Stimulated activated CD8-positive, alpha-beta memory T cell treated with anti-CD3 and anti-CD28 coated beads, Interleukin-12 subunit alpha, Interleukin-12 subunit beta, amount 100 ng/mL, for 4 hours (primary cell): ENCODE results near the gene RPS6KB2.
"Not testable (repeated sequence)": the region's sequence is repeated elsewhere in the genome, so short reads cannot be mapped to it uniquely, and the experiment has no call there.

ENCODE experiments used
- DNase-seq: peaks from one replicate; pipeline ENCODE4 v3.0.0-alpha.2; 2020; ENCODE audit warnings: low read depth

Gene RPS6KB2

GRCh38 chr11:67410984-67411784, 17.1 kb upstream of the RPS6KB2 start:
- DNase-seq: no peak

GRCh38 chr11:67411785-67412152, 16.5 kb upstream of the RPS6KB2 start:
- DNase-seq: no peak

GRCh38 chr11:67412495-67413179, 15.7 kb upstream of the RPS6KB2 start:
- no peak for DNase-seq

DNA sequence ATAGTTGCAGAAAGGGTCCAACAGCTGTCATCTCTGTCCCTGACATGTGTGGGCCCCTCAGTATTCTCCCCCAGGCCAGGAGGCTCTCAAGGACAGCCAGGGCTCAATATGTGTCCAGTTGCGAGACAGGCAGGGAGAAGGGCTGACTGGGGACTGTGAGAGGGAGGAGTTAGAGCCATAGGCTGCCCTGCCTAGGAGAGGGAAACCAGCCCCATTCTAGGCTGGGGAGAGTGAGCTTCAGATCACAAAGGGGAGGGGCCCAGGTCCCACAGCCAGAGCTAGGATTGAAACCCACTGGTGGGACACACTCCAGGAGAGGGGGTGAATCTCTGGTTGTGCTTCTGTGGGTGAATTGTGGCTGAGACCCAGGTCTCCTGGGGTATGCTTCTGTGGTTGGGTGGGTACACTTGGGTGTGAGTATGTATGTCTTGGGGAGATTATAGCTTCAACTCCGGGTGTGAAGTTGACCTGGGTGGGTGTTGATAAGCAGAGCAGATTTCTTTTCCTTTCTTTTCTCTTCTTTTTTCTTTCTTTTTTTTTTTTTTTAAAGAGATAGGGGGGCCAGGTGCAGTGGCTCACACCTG, 14.9 kb upstream of the RPS6KB2 start:
- DNase-seq: no peak

GRCh38 chr11:67415501-67416304, 12.6 kb upstream of the RPS6KB2 start, which contains the start of gene CARNS1:
CARNS1 (plus strand) TSS chr11:67415678; CDS start chr11:67416200, 522 bp downstream.
- no peak for DNase-seq

DNA sequence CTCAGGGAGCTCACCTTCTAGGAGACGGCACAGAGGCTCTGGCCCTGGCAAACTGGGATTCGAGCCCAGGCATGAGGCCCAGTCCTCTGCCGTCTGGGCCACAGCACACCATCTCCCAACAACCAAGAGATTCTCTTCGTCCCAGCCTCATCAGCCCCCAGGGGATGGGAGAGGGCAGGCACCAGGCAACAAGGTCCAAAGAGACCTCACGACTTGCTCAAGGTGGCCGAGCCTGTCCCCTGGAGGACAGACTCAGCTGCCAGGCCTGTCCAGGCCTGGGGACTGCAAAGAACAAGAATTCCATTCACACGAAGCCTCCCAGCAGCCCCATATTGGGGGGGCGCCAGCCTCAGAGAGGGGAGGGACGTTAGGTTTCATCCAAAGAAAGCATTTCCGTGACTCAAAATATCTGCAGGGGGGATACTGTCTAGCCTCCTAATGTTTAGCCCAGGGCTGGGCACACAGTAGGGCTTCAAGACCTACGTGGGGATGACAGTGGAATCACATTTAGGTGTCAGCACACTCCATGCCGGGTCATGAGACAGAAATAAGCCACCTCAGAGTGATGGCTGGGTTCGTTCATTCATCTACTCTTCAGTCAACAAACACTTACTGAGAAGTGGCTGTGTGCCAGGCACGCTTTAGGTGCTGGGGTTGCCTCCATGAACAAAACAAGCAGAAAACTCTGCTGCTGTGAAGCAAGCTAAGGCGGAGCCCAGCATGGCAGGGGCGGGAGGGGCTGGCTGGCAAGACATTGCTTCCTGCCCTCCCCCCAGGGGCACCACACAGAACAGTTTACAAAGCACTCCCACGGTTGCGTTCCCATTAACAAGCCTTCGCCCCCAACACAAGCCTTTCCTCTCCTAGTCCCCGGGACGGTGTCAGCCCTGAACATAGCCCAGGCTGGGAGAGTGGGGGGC, 11.6 kb upstream of the RPS6KB2 start:
- peak; percentile 60 for DNase-seq

DNA sequence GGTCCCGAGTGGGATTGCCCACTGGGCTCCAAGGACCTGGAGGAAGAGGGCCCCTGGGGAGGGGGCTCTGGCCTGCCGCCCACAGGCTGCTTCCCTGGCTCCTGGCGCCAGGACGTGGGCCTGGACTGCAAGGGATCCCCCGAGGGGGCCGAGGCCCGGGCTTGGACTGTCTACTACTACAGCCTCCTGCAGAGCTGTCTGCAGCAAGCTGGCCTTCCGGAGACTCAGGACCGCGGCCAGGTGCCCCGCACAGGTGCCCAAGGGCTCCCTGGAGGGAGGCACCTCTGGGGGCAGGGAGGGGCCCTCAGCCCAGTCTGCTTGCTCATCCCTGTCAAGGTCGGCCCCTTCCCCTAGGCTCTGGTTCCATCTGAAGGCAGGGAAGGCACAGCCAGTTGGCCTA, 10.9 kb upstream of the RPS6KB2 start:
- no peak for DNase-seq

GRCh38 chr11:67418476-67419281, 9.6 kb upstream of the RPS6KB2 start:
- DNase-seq: no peak

DNA sequence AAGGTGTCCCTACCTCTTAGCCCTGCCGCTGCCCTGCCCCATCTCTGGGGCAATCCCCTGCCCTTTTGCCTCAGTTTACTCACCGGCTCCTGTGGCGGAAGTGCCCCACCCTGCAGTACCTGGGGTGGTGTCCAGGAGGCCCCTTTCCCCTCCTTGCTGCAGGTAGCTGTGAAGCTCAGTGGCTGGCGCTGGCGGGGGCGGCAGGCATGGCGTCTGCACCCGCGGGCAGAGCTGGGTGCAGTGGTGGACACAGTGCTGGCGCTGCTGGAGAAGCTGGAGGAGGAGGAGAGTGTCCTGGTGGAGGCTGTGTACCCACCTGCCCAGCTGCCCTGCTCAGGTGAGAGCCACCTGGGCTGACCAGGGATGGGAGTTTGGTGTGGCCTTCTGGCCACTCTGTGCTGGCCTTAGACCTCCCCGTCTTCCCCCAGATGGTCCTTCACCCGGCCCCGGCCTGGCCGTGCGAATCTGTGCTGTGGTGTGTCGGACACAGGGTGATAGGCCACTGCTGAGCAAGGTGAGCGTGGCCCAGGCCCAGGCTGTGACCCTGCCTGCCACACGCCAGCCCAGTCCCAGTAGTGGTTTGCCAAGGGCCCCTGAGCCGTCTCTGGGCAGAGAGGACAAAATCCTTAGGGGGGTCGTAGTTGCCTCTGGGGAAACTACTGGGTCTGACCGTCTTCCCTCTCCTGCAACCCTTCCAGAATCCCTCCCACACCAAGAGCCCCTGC, 8.8 kb upstream of the RPS6KB2 start:
- no peak for DNase-seq

GRCh38 chr11:67420147-67420645, 8.1 kb upstream of the RPS6KB2 start:
- no peak for DNase-seq

DNA sequence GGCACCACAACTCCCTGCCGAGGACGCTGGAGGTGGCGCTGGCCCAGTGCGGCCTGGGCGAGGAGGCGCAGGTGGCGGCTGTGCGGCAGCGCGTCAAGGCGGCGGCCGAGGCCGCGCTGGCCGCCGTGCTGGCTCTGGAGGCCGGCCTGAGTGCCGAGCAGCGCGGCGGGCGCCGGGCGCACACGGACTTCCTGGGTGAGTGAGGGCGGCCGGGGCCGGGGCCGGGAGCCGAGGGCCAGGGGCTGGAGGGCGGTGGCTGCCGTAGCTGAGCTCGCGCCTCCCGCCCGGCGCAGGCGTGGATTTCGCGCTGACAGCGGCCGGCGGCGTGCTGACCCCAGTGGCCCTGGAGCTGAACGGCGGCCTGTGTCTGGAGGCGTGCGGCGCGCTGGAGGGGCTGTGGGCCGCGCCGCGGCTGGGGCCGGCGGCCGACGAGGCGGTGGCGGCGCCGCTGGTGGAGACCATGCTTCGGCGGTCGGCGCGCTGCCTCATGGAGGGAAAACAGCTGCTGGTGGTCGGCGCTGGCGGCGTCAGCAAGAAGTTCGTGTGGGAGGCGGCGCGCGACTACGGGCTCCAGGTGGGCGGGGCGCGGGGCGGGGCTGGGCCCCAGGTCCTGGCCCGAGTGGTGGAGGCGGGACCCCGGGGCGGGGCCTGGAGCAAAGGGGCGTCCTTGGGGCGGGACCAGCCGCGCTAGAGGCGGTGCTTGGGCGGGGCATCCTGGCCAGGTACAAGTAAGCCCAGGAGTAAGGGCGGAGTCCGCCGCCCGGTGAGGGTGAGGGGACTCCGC, 7.5 kb upstream of the RPS6KB2 start:
- DNase-seq: peak; percentile 99

DNA sequence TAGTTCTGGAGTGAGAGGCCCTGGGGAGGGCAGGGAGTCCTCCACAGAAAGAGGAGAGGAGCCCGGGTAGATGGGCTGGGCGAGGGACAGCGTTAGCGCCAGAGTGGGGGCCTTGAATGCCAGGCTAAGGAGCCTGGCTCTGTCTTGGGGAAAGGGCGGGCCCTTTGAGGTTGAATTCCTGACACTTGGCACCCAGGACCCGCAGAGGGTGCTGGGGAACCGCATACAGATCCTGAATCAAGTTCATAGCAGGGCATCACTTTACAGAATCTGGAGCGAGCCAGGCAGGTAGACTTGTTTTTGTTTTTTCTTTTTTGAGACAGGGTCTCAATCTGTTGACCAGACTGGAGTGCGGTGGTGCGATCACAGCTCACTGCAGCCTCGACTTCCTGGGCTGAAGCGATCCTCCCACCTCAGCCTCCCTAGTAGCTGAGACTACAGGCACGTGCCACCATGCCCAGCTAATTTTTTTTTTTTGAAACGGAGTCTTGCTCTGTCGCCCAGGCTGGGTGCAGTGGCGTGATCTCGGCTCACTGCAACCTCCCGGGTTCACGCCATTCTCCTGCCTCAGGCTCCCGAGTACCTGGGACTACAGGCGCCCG, 6.8 kb upstream of the RPS6KB2 start:
- no peak for DNase-seq

DNA sequence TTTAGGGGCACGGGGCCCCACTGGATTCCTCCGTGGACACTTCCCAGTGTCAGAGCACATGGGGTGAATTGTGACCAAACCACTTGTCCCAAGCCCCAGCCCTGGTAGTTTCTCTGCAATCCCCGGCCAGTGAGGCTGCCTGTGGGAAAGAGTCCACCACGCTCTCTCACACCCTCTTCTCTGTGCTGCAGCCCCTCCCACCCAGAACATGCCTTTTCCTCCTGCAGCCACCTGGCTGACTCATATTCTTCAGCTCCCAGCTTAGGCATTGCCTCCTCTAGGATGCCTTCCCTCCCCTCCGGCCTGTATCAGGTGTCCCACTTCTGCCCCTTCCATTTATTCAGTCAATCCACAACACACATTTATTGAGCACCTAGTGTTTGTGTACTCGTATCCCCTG, 5.4 kb upstream of the RPS6KB2 start:
- no peak for DNase-seq

DNA sequence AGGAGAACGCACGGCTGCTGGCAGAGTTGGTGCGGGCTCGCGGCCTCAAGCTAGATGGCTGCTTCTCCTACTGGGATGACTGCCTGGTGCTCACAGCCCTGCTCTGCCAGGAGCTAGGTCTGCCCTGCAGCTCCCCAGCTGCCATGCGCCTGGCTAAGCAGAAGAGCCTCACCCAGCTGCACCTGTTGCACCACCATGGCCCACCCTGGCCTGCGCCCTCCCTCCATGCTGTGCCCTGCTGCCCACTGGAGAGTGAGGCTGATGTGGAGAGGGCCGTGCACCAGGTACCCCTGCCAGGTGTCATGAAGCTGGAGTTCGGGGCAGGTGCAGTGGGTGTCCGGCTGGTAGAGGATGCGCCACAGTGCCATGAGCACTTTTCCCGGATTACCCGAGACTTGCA, 4.8 kb upstream of the RPS6KB2 start:
- DNase-seq: no peak

DNA sequence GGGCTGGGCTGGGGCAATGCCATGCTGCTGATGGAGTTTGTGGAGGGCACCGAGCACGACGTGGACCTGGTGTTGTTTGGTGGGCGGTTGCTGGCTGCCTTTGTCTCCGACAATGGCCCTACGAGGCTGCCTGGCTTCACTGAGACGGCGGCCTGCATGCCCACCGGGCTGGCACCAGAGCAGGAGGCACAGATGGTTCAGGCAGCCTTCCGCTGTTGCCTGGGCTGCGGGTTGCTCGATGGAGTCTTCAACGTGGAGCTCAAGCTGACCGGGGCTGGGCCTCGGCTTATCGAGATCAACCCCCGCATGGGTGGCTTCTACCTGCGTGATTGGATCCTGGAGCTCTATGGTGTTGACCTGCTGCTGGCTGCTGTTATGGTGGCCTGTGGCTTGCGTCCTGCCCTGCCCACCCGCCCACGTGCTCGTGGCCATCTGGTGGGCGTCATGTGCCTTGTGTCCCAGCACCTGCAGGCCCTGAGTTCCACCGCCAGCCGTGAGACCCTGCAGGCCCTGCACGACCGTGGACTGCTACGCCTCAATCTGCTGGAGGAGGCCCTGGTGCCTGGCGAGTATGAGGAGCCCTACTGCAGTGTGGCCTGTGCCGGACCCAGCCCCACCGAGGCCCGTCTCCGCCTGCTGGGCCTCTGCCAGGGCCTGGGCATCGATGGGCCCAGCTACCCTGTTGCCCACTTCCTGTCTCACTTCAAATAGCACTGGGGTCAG, 4.2 kb upstream of the RPS6KB2 start:
- DNase-seq: no peak

DNA sequence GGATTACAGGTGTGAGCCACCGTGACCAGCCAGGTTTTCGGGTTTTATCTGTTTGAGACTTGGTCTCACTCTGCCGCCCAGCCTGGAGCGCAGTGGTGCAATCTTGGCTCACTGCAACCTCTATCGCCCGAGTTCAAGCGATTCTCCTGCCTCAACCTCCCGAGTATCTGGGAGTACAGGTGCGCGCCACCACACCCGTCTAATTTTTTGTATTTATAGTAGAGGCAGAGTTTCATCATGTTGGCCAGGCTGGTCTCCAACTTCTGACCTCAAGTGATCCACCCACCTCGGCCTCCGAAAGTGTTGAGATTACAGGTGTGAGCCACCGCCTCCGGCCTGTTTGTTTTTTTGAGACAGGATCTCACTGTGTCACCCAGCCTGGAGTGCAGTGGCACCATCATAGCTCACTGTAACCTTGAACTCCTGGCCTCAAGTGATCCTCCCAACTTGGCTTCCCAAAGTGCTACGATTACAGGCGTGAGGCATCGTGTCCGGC, 882 bp upstream of the RPS6KB2 start:
- DNase-seq: not testable (repeated sequence)

GRCh38 chr11:67429038-67429668, 859 bp downstream of the RPS6KB2 start:
- no peak for DNase-seq
